Measurements from ENCODE around the gene EPHA3.

Gene EPHA3

DNA sequence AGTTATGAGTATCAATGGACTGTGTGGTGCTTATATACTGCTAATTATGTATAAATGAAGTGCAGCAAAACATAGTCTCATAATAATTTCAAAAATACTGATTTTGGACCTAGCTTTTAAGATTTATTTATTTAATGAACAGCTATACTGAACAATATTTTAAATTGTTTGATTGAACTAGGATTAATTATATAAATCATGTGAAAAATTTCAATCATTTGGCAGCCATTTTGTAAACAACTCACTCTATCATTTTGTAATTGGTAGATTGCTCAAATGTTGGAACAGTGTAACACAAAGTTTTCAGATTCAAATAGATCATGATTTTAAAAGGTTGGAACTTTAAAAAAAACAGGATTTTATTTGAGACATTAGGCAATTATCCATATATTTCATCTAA, 47.0 kb downstream of the EPHA3 start:
- DNase-seq: no peak

DNA sequence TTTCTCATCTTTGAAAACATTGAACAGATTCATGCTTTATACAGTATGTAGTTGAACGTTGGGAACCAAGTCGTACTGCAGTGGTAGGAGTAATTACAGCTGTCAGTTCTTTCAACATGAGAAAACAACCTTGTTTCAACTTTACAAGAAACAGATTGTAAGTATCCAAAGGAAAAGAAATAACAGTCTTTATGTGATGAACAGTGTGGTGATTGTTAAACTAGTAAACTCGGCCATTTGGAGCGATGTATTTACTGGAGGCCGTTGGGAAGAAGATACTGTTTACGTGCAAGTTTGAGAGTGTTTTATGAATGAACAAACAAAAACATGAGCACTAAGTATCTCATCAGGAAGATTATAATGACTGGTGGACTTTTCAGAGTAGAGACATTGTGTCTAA, 48.4 kb downstream of the EPHA3 start:
- DNase-seq: no peak

- DNase-seq: no peak
These were observed 50.2 kb downstream of the EPHA3 start for GRCh38 chr3:89157575-89157974.

DNA sequence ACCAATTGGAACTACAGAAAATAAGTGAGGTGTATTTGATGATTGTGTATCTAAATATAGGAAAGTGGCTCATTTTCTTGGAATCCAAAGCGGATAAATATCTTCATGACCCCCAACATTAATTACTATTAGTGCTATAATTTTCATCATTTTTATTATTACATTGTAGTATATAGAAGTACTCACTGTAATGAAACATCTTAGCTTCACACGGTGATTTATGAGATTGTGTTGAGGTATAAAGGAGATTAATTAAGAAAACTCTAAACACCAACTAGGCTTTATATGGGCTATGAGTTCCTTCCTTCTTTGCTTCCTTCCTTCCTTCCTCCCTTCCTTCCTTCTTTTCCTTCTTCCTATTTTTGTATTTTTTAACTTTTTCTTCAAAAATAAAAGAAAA, 52.2 kb downstream of the EPHA3 start:
- no peak for DNase-seq

GRCh38 chr3:89164774-89165173, 57.4 kb downstream of the EPHA3 start:
- no peak for DNase-seq

GRCh38 chr3:89165636-89166263, 58.3 kb downstream of the EPHA3 start:
- DNase-seq: no peak

DNA sequence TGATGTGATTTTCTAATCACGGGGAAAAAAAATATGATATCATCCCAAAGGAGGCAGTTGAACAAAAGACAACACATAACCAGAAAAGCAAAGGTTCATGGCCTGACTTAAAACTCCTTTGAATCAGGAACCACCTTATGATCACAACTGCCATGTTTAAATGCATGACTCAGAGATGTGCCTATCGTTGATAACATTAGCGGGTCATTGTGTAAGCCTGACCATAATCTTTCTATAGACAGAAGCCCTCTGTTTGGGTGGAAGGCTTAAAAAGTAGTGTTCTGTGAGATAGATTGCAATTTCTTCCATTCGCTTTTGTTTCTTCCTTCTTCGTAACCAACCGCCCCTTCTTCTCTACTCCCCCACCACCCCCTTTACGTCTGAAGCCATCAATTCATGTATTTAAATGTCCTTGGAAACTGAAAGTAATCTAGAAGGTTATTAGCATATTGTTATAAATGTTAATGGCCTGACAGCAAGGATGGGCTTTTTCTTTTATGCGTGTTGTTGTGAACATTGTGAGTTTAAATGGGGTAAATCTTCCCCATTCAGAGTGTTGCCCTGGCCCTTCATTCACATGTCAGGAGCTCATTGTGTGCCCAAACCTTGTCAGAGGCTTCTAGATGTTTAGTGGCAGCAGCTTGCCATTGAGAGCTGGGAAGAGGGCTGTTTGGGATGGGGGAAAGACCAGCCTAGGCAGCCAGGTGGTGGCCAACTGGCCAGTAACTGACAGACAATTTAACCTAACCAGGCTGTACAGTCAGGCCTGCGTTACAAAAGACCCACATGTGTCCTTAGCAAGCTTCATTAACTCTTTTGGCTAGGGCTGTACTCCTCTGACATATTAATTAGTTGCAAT, 64.5 kb downstream of the EPHA3 start:
- DNase-seq: no peak

DNA sequence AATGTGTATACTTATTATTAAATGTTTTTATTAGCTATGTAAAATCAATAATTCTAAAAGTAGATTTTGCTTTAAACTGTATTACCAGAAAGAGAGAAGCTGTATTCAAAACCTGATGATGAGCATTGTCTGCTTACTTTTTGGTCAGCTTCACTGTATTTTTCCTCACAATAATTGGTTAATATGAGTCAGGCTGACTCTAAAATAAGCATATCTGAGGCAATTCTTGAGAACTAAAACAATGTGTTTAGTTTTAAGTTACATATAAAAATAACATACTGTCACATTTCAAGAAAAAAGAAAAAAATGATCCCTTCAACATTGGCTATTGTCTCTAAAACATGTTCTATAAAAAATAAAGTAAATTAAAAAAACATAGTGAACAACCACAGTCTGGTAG, 66.1 kb downstream of the EPHA3 start:
- DNase-seq: no peak

- DNase-seq: no peak
These were observed 72.1 kb downstream of the EPHA3 start for GRCh38 chr3:89179355-89180001.

GRCh38 chr3:89180334-89180733, 72.9 kb downstream of the EPHA3 start:
- DNase-seq: no peak

GRCh38 chr3:89182056-89182455, 74.6 kb downstream of the EPHA3 start:
- no peak for DNase-seq

DNA sequence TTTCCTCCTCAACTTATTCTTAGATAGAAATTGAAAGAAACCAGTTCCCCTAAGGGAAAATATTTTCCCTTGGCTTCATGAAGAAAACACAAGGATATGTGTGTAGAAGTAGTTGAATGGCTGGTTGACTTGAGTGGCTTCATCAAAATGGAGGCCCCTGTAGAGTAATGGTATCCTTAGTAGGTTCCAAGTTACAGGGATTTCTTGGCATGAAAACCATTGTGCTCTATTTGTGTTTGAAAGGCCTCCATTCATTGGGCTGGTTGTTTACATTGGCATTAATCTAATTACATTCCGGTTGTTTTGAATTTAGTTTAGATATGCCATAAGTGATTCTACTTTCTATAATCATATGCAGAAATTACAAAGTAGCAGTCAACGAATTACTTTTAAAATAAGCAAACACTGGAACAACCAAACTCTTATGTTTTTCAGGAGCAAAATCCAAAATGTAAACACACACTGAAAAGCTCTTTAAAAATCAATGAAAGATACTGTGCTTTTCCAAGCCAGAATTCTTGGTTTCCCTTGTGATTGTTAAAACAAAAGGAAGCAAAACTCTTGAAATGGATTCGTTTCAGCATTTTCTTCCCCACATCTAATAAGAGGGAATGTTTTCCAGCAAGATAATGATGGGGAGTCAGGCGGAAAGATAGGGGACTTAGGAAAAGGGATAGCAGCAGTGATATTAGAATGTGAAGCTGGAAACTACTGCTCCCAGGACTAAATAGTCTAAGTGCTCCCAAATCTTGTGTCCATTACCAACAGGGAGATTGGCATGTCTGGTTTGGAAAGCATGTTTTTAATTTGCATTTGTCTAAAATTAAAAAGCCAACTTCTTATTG, 77.0 kb downstream of the EPHA3 start:
- DNase-seq: no peak

GRCh38 chr3:89186456-89186855, 79.0 kb downstream of the EPHA3 start:
- DNase-seq: no peak

DNA sequence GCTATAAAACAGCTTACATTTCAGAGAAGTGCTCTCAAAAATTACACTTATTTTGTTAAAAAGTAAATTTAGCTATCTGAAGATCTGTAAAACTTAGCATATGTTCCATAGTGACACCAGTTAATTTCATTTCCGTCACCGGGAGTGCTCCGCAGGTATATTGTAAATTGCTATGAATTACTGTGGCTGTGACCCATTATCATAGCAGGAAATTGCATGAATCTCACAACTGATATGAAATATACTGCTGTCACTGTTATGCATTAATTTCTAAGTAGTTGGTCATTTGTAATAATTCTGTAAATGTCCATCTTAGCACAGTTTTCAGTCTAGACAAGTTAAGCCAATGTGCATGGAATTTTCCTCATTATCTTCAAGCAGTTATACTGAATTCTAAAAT, 91.2 kb downstream of the EPHA3 start:
- DNase-seq: no peak

DNA sequence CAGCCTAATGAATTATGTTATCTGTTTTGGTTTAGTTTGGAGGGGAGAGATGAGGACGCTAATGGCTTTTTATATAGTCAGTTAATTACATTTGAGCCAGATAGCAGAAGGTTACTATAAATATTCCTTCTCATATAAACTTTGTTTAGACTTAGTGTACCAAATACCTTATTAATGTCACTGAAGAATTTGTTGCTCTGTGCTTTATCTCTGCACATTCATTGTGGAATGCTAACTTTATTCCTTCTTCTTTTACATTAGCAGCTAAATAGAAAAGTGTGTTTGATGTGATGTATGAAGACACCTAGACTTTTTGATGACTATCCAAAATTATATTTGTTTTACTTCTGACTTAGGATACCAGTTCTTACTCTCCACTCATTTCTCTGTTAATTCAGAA, 105.2 kb downstream of the EPHA3 start:
- no peak for DNase-seq

- DNase-seq: no peak
These were observed 108.8 kb downstream of the EPHA3 start for GRCh38 chr3:89216016-89216739.

GRCh38 chr3:89217148-89217685, 109.8 kb downstream of the EPHA3 start:
- DNase-seq: no peak

GRCh38 chr3:89221924-89222323, 114.5 kb downstream of the EPHA3 start:
- DNase-seq: no peak

DNA sequence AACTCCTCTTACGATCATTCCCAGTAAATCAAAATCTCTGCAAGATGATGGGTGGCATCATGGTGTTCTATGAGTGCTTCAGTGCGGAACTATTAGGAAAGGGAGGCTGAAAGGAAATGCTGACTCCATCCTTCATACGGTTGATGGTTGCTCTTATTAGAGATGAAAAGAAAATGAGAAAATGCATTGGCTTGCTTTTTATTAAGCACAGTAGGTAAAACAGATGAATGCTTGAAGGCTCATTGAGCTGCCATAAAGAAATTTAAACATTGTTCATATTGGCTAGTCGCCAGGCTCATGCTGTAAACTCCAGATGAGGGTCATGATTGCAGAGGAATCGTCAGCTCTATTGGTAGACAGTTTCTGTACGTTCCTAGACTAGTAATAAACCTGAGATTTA, 115.8 kb downstream of the EPHA3 start:
- DNase-seq: no peak

DNA sequence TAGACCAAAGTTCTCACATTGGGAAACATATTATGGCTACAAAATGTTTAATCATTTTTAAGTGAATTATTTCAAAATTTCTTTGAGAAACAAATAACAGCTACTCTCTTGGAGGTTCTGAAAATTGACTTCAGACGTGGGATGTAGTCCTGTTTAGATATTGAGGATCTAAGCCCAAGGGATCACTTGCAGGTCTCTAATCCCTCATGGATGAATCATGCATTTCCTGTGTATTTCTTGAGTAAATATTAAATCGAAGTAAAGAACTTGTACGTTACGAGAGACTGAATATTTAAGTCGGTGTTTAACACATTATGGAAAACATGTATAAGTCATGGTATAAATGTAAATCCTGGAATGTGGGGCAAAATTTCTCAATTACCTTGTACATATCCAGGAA, 119.8 kb downstream of the EPHA3 start:
- no peak for DNase-seq

GRCh38 chr3:89227634-89228033, 120.2 kb downstream of the EPHA3 start:
- no peak for DNase-seq

DNA sequence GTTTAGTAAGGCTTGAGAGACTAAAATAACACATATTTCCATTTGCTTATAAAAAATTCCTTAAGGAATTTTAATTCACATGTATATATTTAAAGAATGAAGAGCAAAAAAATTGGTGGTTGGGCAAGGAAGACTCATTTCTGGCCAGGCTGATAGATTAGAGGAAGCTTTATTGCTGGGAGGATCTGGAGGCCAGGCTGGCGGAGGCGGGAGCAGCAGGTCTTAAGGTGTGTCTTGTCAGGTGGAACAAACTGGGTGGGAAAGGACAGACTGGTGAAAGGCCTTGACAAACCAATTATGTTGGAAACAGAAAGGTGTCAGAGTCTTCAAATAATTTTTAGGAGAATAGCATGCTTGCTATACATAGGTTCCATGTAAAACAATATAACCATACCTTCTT, 124.7 kb downstream of the EPHA3 start:
- DNase-seq: no peak

Data from activated effector memory CD4-positive, alpha-beta T cell treated with Interleukin-2 at 50 U/mL for 16 hours (primary cell).